ENCODE data around the gene UVRAG. TPM values are rescaled to one million over a fixed set of nuclear protein-coding genes. Genes with fewer than 3 reads are reported as not detected.

Gene UVRAG
- total and polyA plus RNA-seq, 7 donors = 6.2 to 16.8 (median 13.6) TPM

DNA sequence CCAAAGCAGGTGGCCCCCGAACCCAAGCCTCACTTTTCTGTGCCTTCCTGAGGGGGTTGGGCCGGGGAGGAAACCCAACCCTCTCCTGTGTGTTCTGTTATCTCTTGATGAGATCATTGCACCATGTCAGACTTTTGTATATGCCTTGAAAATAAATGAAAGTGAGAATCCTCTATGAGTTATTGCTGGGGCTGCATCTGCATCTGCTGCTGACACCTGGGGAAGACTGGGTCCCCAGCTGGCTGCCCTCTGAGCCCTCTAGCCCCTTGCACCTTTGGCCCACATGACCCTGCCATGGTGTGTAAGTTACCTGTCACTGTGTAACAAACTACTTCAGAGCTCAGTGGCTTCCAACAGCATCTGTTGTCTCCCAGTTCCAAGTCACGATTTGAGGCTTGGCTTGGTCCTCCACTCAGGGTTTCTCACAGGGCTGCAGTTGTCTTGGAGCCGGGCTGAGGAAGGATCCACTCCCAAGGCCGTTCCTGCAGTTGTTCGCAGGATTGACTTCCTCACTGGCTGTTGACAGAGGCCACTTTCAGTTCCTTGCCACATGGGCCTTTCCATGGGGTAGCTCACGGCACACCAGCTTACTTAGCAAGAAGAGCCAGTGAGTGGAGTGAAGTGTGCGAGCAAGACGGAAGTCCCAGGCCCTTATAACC, 13.5 kb upstream of the UVRAG start:
- ATAC-seq = peak in 1 of 4 donors; percentile 30
- WGBS, 3 donors = 55 to 60% (median 59%) methylated on average over 9 of the region's 9 CpGs
- TF ChIP-seq, protein P1, sequence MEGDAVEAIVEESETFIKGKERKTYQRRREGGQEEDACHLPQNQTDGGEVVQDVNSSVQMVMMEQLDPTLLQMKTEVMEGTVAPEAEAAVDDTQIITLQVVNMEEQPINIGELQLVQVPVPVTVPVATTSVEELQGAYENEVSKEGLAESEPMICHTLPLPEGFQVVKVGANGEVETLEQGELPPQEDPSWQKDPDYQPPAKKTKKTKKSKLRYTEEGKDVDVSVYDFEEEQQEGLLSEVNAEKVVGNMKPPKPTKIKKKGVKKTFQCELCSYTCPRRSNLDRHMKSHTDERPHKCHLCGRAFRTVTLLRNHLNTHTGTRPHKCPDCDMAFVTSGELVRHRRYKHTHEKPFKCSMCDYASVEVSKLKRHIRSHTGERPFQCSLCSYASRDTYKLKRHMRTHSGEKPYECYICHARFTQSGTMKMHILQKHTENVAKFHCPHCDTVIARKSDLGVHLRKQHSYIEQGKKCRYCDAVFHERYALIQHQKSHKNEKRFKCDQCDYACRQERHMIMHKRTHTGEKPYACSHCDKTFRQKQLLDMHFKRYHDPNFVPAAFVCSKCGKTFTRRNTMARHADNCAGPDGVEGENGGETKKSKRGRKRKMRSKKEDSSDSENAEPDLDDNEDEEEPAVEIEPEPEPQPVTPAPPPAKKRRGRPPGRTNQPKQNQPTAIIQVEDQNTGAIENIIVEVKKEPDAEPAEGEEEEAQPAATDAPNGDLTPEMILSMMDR (IDR thresholded peaks at IDR 0.05) = no peak

DNA sequence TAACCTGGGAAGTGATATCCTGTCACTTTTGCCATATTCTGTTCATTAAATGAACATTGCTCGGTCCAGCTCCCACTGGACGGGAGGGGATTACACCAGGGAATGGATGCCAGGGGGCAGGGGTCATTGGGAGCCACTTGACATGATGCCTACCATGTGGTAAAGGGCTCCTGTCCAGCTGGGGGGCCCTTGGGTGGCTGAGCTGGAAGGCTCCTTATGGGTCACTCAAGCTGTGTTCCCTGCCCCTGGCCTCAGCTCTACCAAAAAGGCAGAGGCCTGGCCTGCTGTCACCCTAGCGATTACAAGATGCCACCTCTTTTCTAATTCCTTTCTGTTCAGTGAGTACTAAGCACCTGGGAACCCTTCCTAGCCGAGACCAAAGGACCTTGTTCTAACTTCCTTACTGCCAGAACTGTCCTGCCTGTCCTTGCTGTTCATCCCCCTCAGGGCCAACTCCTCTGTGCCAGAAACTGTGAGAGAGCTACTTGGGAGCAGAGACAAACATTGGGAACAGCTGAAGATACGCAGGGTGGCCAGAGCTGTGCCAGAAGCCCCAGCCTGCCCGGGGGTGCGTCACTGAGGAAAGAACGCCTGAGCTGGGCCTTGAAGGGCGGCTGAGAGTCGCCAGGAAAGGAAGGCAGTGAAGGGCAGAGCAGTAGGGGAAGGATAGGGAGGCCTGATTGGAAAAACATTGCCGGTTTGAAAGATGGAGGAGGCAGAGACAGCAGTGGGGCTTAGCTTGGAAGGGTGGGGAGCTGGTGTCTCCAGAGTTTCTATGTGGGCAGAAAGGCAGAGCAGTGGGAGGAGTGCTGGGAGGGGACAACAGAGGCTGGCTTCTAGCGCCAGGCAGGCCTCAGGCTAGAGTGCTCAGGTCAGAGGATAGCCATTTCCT, 12.7 kb upstream of the UVRAG start:
- intact Hi-C loops (cut with DNase I) = loop anchor here (2.0 to 10.0 kb wide), 5 partner anchors 67 to 515 kb away; no protein-coding TSS in a partner anchor
- Histone ChIP-seq H3K27ac (no peak overlapping the region), H3K4me1 (peaks cover 4% of the 10 kb centered on the region), H3K4me3 (no peak overlapping the region), H3K9me3 (no peaks in the 10 kb centered on the region), H3K27me3 (ENCODE audit: insufficient read depth in 3 of 3, low read length in 2 of 3) (no peaks in the 10 kb centered on the region), H3K36me3 (ENCODE audit: insufficient read depth in 1 of 2, low read depth in 1 of 2) (no peaks in the 10 kb centered on the region)
- WGBS, 3 donors = 59 to 77% (median 63%) methylated on average over 12 of the region's 12 CpGs
- TF ChIP-seq, protein P1 (IDR thresholded peaks at IDR 0.05) = no peak
- ATAC-seq = peak; percentile 28 to 42 (median 38)
- no peak for DNase-seq

More for the DNA sequence above, 13.5 kb upstream of the UVRAG start:
- no peak overlapping the region for H3K27ac ChIP-seq
- no peak overlapping the region for H3K4me3 ChIP-seq
- no peaks in the 10 kb centered on the region for H3K27me3 ChIP-seq (ENCODE audit: insufficient read depth in 3 of 3, low read length in 2 of 3)
- intact Hi-C loops (cut with DNase I) = loop anchor here (2.0 to 10.0 kb wide), 5 partner anchors 67 to 516 kb away; no protein-coding TSS in a partner anchor
- H3K9me3 ChIP-seq = no peaks in the 10 kb centered on the region
- H3K36me3 ChIP-seq (ENCODE audit: insufficient read depth in 1 of 2, low read depth in 1 of 2) = no peaks in the 10 kb centered on the region
- peaks cover 4% of the 10 kb centered on the region for H3K4me1 ChIP-seq
- no peak for DNase-seq

DNA sequence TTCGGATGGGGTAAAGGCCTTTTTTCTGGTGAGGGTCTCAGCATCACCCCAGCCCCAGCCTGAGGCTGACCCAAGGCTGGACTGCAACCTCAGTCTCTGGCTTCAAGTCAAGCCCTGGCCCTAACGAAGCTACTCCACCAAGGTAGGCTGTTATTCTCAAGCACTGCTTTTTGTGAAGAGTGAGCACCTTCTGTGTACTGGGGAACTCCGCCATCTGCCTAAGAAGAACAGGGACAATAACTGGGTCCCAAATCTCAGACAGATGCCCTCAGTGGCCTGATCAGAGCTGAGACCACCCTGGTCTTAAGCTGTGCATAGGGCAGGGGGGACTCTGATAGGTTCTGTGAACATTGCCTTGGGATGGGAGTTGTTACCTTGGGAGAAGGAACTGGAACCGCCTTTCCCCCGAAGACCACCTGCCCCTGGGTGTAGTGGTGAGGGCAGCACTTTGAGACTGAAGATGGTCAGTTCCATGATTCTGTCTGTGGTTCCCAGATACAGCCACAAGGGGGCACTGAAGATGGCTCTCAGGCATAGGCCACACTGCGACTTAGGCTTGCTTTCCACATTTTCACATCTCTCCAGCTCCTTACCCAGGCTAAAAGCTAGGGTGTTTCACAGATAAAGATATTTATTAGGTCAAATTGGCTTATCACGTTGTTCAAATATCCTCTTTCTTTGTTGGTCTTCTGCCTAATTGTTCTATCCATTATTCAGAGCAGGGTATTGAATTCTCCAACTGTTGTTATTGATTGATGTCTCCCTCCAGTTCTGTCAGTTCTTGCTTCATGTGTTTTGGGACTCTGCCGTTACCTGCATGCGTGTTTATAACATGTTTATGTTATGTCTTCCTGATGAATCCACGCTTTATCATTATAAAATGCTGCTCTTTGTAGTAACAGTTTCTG, 11.8 kb upstream of the UVRAG start:
- 44 to 52% (median 48%) methylated on average over 10 of the region's 10 CpGs for WGBS, 3 donors
- no peaks in the 10 kb centered on the region for H3K27me3 ChIP-seq (ENCODE audit: insufficient read depth in 3 of 3, low read length in 2 of 3)
- TF ChIP-seq, protein P1 (IDR thresholded peaks at IDR 0.05) = peak; percentile 95
- H3K36me3 ChIP-seq (ENCODE audit: insufficient read depth in 1 of 2, low read depth in 1 of 2) = no peaks in the 10 kb centered on the region
- ATAC-seq (peak; percentile 88 to 96 (median 91)), DNase-seq (peak; percentile 66 to 72)
- intact Hi-C loops (cut with DNase I) = loop anchor here (1.0 to 10.0 kb wide), 6 partner anchors 64 to 514 kb away; no protein-coding TSS in a partner anchor
- no peak overlapping the region for H3K4me3 ChIP-seq
- H3K27ac ChIP-seq = no peak overlapping the region
- H3K9me3 ChIP-seq = no peaks in the 10 kb centered on the region
- peaks cover 4% of the 10 kb centered on the region for H3K4me1 ChIP-seq

DNA sequence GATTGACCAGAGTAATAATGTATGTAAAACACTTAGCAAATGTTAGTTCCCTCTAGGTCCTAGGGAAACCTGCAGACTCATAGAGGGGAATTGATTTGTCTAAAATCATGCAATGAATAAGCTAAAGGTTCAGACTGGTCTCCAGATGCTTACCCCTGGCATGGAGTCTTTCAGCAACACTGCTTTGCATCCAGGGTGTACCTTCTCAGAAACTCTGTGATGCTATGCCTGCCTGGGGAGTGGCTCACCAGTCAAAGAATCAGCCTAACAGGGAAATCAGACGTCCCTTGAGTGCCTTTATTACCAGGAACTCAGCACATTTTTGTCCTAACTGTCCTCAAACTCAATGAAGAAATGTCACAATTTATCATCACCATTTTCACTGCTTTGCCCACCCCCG, 5.9 kb upstream of the UVRAG start:
- intact Hi-C loops (cut with DNase I) = loop anchor here in 1 of 2 donors (10.0 kb wide), 2 partner anchors 346 to 506 kb away; no protein-coding TSS in a partner anchor
- H3K27me3 ChIP-seq (ENCODE audit: insufficient read depth in 3 of 3, low read length in 2 of 3) = no peaks in the 10 kb centered on the region
- 64 to 68% (median 68%) methylated on average over 2 of the region's 2 CpGs for WGBS, 3 donors

More for the DNA sequence above, 5.9 kb upstream of the UVRAG start:
- H3K9me3 ChIP-seq = no peaks in the 10 kb centered on the region
- no peak for DNase-seq
- H3K36me3 ChIP-seq (ENCODE audit: insufficient read depth in 1 of 2, low read depth in 1 of 2) = no peaks in the 10 kb centered on the region
- H3K4me1 ChIP-seq = no peaks in the 10 kb centered on the region
- no peak for ATAC-seq
- no peak overlapping the region for H3K27ac ChIP-seq
- no peak overlapping the region for H3K4me3 ChIP-seq
- TF ChIP-seq, protein P1 (IDR thresholded peaks at IDR 0.05) = no peak
